ENCODE results near the gene MBD3.

Gene MBD3

GRCh38 chr19:1592024-1592754 lies 476 bp downstream of the MBD3 start:
- peak; percentile 86 for DNase-seq

GRCh38 chr19:1591421-1592023 lies 1.1 kb downstream of the MBD3 start:
- no peak for DNase-seq

- no peak for DNase-seq
Measured at GRCh38 chr19:1590641-1591397, 1.8 kb downstream of the MBD3 start.

GRCh38 chr19:1587872-1588271 lies 4.8 kb downstream of the MBD3 start:
- DNase-seq: no peak

- DNase-seq: no peak
Measured at GRCh38 chr19:1585243-1585580, 7.5 kb downstream of the MBD3 start.

- DNase-seq: no peak
Measured at GRCh38 chr19:1584500-1585242, 8.0 kb downstream of the MBD3 start.

GRCh38 chr19:1582201-1582600 lies 10.5 kb downstream of the MBD3 start:
- no peak for DNase-seq

- no peak for DNase-seq
Measured at GRCh38 chr19:1580957-1581356, 11.7 kb downstream of the MBD3 start.

- no peak for DNase-seq
Measured at GRCh38 chr19:1580382-1580781, 12.3 kb downstream of the MBD3 start.

- no peak for DNase-seq
Measured at GRCh38 chr19:1579222-1579621, 13.4 kb downstream of the MBD3 start.

GRCh38 chr19:1577929-1578618 lies 14.6 kb downstream of the MBD3 start:
- no peak for DNase-seq

- DNase-seq: no peak
Measured at GRCh38 chr19:1577090-1577928, 15.4 kb downstream of the MBD3 start.

GRCh38 chr19:1576242-1577089 lies 16.2 kb downstream of the MBD3 start:
- no peak for DNase-seq

- no peak for DNase-seq
Measured at GRCh38 chr19:1575323-1576241, 17.1 kb downstream of the MBD3 start.

GRCh38 chr19:1574354-1575136 lies 18.1 kb downstream of the MBD3 start:
- no peak for DNase-seq

- no peak for DNase-seq
Measured at GRCh38 chr19:1572795-1573194, 19.9 kb downstream of the MBD3 start.

- DNase-seq: no peak
Measured at GRCh38 chr19:1571358-1571757, 21.3 kb downstream of the MBD3 start.

- DNase-seq: no peak
Measured at GRCh38 chr19:1570836-1571235, 21.8 kb downstream of the MBD3 start.

GRCh38 chr19:1569997-1570396 lies 22.7 kb downstream of the MBD3 start:
- no peak for DNase-seq
